Fibroblast of skin of abdomen (primary cell): Measurements from ENCODE around the gene C11orf54.
"Not testable (repeated sequence)": the region's sequence is repeated elsewhere in the genome, so short reads cannot be mapped to it uniquely, and the experiment has no call there.

Experiments used
- DNase-seq: peaks from one replicate; pipeline ENCODE4 v3.0.0-alpha.2; 2013

Gene C11orf54

DNA sequence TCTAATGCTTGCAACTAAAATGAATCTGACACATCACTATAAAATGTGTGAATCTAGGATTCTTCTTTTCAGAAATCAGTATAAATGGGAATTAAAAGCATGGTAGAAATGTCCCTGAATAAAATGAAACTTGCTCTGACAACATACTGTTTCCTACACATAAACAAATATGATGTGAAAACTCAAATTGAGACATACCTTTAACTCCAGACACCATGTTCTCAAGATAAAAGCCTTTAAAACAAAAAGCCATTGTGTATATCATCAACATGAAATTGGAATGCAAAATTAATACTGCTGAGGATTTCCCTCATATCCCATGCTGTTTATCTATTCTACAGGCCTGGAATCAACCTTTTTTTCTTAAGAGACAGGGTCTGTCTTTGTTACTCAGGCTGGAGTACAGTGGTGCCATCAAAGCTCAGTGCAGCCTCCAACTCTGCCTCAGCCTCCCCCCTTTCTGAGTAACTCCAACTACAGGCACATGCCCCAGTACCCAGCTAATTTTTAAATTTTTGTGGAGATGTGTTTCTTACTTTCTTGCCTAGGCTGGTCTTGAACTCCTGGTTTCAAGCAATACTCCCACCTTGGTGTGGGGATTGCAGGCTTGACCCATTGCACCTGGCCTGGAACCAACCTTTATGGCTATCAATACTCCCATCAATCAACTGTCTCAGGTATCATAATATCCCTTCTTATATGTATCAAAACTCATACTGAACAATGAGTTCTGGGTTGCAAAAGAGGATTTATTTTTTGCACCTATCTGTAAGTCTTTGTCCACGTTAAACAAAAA lies 6.8 kb upstream of the C11orf54 start:
- no peak for DNase-seq

- DNase-seq: no peak
Measured at GRCh38 chr11:93735627-93736026, 5.8 kb upstream of the C11orf54 start.

- DNase-seq: peak; percentile 17
Measured at GRCh38 chr11:93736129-93736528, 5.3 kb upstream of the C11orf54 start.

DNA sequence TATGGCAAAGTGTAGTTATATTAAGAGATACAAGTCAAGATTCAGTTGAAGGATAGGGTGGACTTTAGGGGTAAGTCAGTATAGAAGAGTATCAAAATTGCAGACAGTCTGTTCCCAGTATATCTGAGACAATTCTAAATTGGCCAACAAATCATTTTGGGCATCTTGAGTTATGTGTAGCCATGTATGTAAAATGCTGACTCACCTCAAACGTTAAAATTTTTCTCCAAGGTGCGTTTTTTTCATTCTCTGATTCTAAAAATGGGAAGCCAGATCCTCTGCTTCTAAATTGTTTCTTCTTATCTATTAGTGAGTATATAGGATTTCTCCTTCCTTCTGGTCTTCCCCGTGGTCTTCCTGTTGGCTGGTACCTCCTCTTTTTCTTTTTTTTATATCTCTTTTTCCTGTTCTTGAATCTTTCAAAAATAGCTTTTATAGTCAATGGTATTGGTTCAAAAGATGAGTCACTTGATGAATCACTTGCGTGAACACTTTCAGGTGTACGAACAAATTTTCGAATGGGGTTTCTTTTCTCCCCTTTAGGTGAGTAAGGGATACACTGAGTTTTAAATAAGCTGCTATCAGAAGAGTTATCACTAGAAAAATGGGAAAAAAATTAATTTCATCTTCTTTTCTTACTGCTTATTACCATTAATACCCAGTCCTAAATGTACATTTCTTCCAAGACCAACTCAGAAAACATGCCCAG lies 3.4 kb upstream of the C11orf54 start:
- DNase-seq: no peak

DNA sequence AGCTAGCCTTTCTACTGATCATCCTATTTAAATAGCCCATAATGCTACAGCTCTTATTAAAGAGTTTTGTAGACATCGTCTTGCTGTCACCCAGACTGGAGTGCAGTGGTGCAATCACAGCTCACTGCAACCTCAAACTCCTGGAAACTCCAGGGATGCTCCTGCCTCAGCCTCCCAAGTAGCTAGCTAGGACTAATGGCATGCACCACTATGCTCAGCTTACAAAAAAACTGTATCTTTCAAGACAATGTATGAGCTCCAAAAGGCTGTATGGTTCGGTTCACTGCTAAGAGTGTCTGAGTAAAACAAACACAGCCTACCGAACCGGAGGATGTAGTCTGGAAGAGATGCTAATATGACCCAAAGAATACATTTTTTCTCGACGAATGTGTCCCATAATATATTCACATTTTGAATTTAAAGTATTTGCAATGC lies 2.8 kb upstream of the C11orf54 start:
- DNase-seq: no peak

DNA sequence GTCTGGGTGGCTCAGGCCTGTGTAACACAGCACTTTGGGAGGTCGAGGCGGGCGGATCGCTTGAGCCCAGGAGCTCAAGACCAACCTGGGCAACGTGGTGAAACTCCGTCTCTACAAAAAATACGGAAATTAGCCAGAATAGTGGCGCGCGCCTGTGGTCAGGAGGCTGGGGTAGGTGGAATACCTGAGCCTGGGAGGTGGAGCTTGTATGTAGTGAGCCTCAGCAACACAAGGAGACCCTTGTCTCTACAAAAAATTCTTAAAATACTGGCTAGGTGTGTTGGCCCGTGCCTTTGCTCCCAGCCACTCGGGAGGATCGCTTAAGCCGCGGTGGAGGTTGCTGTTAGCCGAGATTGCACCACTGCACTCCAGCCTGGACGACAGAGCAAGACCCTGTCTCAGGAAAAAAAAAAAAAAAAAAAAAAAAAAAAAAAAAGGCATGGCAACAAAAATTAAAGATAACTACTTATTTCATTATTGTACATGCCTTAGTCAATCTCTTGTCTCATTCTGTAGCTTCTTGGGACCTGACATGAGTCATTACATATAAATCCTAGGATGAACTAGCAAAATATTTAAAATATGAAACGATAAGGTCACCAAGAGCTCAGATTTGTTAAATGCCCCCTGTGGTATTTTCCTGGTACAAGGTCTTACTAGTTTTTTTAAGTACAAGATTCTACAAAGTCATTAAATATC lies 1.3 kb upstream of the C11orf54 start:
- DNase-seq: peak; percentile 72

GRCh38 chr11:93740730-93741093 lies 760 bp upstream of the C11orf54 start:
- peak; percentile 71 for DNase-seq

DNA sequence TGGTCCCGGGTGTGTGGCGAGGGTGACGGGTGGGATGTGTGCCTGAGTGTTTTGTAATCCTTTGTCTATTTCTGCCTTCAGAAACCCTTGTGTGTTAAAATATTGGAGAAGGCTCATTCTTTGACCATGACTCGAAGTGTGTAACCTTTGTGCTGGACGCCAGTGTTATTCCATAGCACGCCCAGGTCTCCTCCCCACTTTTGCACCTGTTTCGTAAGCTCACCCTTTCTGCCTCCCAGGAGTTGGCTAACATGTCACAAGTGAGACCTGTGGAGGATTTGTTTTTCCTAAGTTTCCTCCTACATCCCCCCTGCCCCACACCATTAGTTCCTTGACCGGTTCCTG lies 382 bp downstream of the C11orf54 start:
- DNase-seq: no peak

DNA sequence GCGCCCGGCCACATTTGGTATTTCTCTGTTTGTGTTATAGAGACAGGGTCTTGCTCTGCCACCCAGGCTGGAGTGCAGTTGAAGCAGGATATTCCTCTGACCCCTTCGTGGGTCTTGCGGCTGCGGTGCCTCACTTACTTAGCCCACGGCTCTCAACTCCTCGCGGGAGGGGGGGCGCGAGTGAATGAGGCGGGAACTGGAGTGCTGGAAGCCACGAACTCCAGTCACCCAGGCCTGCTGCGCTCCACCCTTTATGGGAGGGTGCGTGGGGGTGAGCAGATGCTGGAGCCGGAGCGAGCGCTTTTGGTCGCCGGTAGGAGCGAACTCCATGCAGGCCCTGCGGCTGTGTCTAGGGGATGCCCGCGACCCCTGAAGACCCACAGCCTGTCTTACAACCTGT lies 1.8 kb downstream of the C11orf54 start:
- no peak for DNase-seq

GRCh38 chr11:93744669-93745004 lies 3.2 kb downstream of the C11orf54 start:
- DNase-seq: no peak

- DNase-seq: not testable (repeated sequence)
Measured at GRCh38 chr11:93745005-93745755, 3.7 kb downstream of the C11orf54 start.

- DNase-seq: no peak
Measured at GRCh38 chr11:93746101-93746500, 4.6 kb downstream of the C11orf54 start.

- no peak for DNase-seq
Measured at GRCh38 chr11:93747122-93747521, 5.7 kb downstream of the C11orf54 start.

GRCh38 chr11:93751001-93751400 lies 9.5 kb downstream of the C11orf54 start:
- DNase-seq: no peak

- DNase-seq: no peak
Measured at GRCh38 chr11:93753241-93753640, 11.8 kb downstream of the C11orf54 start.

- DNase-seq: no peak
Measured at GRCh38 chr11:93756748-93757147, 15.3 kb downstream of the C11orf54 start.

DNA sequence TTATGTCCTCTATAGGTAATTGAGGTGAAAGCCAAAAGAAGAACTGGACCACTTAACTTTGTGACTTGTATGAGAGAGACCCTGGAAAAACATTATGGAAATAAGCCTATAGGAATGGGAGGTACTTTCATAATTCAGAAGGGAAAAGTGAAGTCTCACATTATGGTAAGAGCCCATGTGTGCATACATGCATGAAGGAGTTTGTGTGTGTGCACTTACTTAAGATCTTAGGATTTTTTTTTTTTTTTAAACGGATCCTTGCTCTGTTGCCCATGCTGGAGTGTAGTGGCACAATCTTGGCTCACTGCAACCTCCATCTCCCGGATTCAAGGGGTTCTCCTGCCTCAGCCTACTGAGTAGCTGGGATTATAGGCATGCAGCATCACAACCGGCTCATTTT lies 15.8 kb downstream of the C11orf54 start:
- no peak for DNase-seq

DNA sequence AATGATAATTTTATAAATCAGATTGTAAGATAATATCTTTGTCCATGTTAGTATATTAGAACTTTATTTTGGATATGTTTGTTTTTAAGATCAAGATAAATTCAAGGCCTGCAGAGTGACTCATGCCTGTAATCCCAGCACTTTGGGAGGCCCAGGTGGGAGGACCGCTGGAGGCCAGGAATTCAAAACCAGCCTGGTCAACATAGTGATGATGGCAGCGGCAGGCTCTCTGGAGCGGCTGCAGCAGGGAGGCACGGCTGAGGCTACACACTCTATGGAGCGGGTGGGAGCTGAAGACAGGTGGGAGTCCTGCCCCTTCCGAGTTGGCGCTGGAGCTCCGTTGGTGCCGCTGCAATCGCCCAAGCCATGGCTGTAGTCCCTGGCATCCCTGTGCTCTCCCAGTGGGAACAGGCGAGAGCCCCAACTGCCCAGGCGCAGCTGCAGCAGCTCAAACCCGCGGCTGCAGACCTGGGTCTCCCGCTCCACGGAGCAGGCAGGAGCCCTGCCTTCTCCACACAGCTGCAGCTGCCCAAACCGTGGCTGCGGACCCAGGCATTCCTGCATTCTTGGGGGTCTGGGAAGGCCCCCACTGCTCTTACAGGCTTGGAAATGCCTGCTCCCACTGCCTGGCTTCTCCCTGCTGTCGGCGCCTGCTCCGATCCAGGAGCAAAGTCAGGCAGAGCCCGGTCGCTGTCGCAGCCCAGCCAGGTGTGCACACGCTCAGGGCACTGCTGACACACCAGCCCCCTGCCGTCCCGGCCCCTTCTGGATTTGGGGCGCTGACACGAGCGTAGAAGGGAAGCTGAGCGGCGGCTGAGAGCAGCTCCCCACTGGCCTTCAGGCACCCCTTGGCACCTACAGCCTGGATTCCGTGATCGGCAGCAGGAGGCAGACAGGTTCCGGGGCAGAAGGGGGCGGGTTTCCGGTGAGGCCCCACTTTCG lies 16.7 kb downstream of the C11orf54 start:
- no peak for DNase-seq

DNA sequence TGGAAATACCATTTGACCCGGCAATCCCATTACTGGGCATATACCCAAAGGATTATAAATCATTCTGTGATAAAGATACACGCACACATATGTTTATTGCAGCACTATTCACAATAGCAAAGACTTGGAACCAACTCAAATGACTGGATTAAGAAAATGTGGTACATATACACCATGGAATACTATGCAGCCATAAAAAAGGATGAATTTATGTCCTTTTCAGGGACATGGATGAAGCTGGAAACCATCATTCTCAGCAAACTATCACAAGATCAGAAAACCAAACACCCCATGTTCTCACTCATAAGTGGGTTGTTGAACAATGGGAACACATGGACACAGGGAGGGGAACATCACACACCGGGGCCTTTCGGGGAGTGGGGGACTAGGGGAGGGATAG lies 17.7 kb downstream of the C11orf54 start:
- not testable (repeated sequence) for DNase-seq

- DNase-seq: no peak
Measured at GRCh38 chr11:93761910-93762309, 20.4 kb downstream of the C11orf54 start.

- DNase-seq: no peak
Measured at GRCh38 chr11:93765551-93765950, 24.1 kb downstream of the C11orf54 start.

GRCh38 chr11:93766504-93766903 lies 25.0 kb downstream of the C11orf54 start:
- no peak for DNase-seq
